ENCODE measurements around the gene MRPL28.

DNA sequence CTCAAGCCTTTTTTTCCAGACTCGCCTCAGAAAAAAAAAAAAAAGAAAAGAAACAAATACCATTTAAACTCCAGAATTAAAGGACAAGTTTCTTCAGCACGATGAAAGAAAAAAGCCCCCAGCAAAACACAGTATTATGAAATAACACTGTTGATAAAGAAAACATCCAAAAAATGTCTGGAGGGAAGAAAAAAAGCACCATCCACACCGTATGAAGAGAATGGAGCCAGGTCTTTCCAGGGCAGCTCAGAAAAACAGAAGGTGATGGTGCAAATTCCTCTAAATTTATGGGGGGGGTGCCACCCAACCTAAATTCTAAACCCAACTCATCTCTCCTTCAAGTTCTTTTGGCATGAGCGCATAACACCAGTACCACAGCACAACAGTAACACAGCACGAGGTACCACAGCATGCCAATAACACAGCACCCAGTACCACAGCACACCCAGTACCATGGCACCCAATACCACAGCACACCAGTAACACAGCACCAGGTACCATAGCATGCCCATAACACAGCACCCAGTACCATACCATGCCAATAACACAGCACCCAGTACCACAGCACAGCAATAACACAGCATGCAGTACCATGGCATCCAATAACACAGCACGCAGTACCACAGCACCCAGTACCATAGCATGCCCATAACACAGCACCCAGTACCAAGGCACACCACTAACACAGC is 36.8 kb downstream of the MRPL28 start:
- no peak for TF ChIP-seq CTCF (IDR thresholded peaks at IDR 0.05; ENCODE audit: insufficient read depth, low read length, poor library complexity, severe bottlenecking)
- TF ChIP-seq EZH2phosphoT487 (conservative IDR thresholded peaks at IDR 0.05; ENCODE audit: low read length), result no peak
